Duodenal mucosa (tissue), 2 donors: ENCODE data around the gene ATP11A.

ENCODE experiments used
- H3K27ac ChIP-seq: one replicate; pipeline ENCODE4 v1.7.0; 2013; ENCODE audit warnings: low read depth, low read length
- H3K27me3 ChIP-seq, 2 donors: one replicate each; pipeline ENCODE4 v1.7.0; 2013; ENCODE audit warnings: low read length in 2 of 2, control low read depth in 1 of 2; ENCODE audit not compliant: insufficient read depth in 2 of 2, control insufficient read depth in 1 of 2
- H3K36me3 ChIP-seq, 2 donors: one replicate each; pipeline ENCODE4 v1.7.0; 2013; ENCODE audit warnings: low read length in 2 of 2, control low read depth in 1 of 2; ENCODE audit not compliant: insufficient read depth in 2 of 2, control insufficient read depth in 1 of 2
- H3K4me1 ChIP-seq, 2 donors: one replicate each; pipeline ENCODE4 v1.7.0; 2013; ENCODE audit warnings: low read length in 2 of 2, control low read depth in 1 of 2; ENCODE audit not compliant: insufficient read depth in 2 of 2, control insufficient read depth in 1 of 2
- H3K4me3 ChIP-seq, 2 donors: one replicate each; pipeline ENCODE4 v1.7.0; 2013; ENCODE audit warnings: low read length in 2 of 2, low read depth in 1 of 2
- H3K9ac ChIP-seq, 2 donors: one replicate each; pipeline ENCODE4 v1.7.0; 2013; ENCODE audit warnings: low read length in 2 of 2, low read depth in 1 of 2
- H3K9me3 ChIP-seq, 2 donors: one replicate each; pipeline ENCODE4 v1.7.0; 2013; ENCODE audit warnings: low read length in 2 of 2, control low read depth in 1 of 2; ENCODE audit not compliant: control insufficient read depth in 1 of 2

ATP11A gene

GRCh38 chr13:112651750-112652511 lies 37.9 kb upstream of the ATP11A start:
- no peaks in the 10 kb centered on the region for H3K27me3 ChIP-seq
- no peak overlapping the region for H3K27ac ChIP-seq
- H3K9ac ChIP-seq = no peak overlapping the region
- H3K4me1 ChIP-seq = no peaks in the 10 kb centered on the region
- H3K4me3 ChIP-seq = no peak overlapping the region
- no peaks in the 10 kb centered on the region for H3K36me3 ChIP-seq
- H3K9me3 ChIP-seq = no peaks in the 10 kb centered on the region

GRCh38 chr13:112652512-112653070 lies 37.2 kb upstream of the ATP11A start:
- H3K4me3 ChIP-seq = no peak overlapping the region
- H3K9me3 ChIP-seq = no peaks in the 10 kb centered on the region
- no peak overlapping the region for H3K9ac ChIP-seq
- H3K36me3 ChIP-seq = no peaks in the 10 kb centered on the region
- no peaks in the 10 kb centered on the region for H3K27me3 ChIP-seq
- no peaks in the 10 kb centered on the region for H3K4me1 ChIP-seq
- no peak overlapping the region for H3K27ac ChIP-seq

GRCh38 chr13:112653071-112653470 lies 36.8 kb upstream of the ATP11A start:
- H3K4me3 ChIP-seq = no peak overlapping the region
- H3K27ac ChIP-seq = no peak overlapping the region

GRCh38 chr13:112655913-112656312 lies 33.9 kb upstream of the ATP11A start:
- H3K4me3 ChIP-seq = no peak overlapping the region
- H3K9ac ChIP-seq = no peak overlapping the region
- no peak overlapping the region for H3K27ac ChIP-seq
- H3K36me3 ChIP-seq = no peaks in the 10 kb centered on the region
- H3K9me3 ChIP-seq = no peaks in the 10 kb centered on the region
- H3K27me3 ChIP-seq = no peaks in the 10 kb centered on the region
- H3K4me1 ChIP-seq = peaks cover 0 to 8% of the 10 kb centered on the region in 2 donors

More at GRCh38 chr13:112653071-112653470, 36.8 kb upstream of the ATP11A start:
- no peaks in the 10 kb centered on the region for H3K36me3 ChIP-seq
- H3K9me3 ChIP-seq = no peaks in the 10 kb centered on the region
- no peaks in the 10 kb centered on the region for H3K4me1 ChIP-seq
- no peak overlapping the region for H3K9ac ChIP-seq
- H3K27me3 ChIP-seq = no peaks in the 10 kb centered on the region

- Histone ChIP-seq H3K9ac (no peak overlapping the region), H3K36me3 (no peaks in the 10 kb centered on the region), H3K4me1 (peaks cover 0 to 8% of the 10 kb centered on the region in 2 donors), H3K4me3 (no peak overlapping the region), H3K9me3 (no peaks in the 10 kb centered on the region), H3K27me3 (no peaks in the 10 kb centered on the region), H3K27ac (no peak overlapping the region)
Measured at GRCh38 chr13:112657850-112658445, 31.9 kb upstream of the ATP11A start.

- no peaks in the 10 kb centered on the region for H3K36me3 ChIP-seq
- peaks cover 0 to 8% of the 10 kb centered on the region in 2 donors for H3K4me1 ChIP-seq
- no peak overlapping the region for H3K4me3 ChIP-seq
- H3K27ac ChIP-seq = no peak overlapping the region
- no peak overlapping the region for H3K9ac ChIP-seq
- H3K9me3 ChIP-seq = no peaks in the 10 kb centered on the region
- no peaks in the 10 kb centered on the region for H3K27me3 ChIP-seq
Measured at GRCh38 chr13:112658808-112659207, 31.0 kb upstream of the ATP11A start.

GRCh38 chr13:112661291-112661690 lies 28.5 kb upstream of the ATP11A start:
- Histone ChIP-seq H3K4me3 (no peak overlapping the region), H3K9ac (no peak overlapping the region)

GRCh38 chr13:112664501-112665203 lies 25.2 kb upstream of the ATP11A start:
- H3K36me3 ChIP-seq = no peaks in the 10 kb centered on the region
- no peaks in the 10 kb centered on the region for H3K9me3 ChIP-seq
- peaks cover 0 to 10% of the 10 kb centered on the region in 2 donors for H3K27me3 ChIP-seq
- H3K27ac ChIP-seq = no peak overlapping the region
- no peaks in the 10 kb centered on the region for H3K4me1 ChIP-seq
- no peak overlapping the region for H3K9ac ChIP-seq
- no peak overlapping the region for H3K4me3 ChIP-seq

More at GRCh38 chr13:112661291-112661690, 28.5 kb upstream of the ATP11A start:
- Histone ChIP-seq H3K27ac (no peak overlapping the region), H3K9me3 (no peaks in the 10 kb centered on the region), H3K27me3 (peaks cover 0 to 10% of the 10 kb centered on the region in 2 donors), H3K36me3 (no peaks in the 10 kb centered on the region), H3K4me1 (peaks cover 0 to 8% of the 10 kb centered on the region in 2 donors)

- no peak overlapping the region for H3K27ac ChIP-seq
- no peaks in the 10 kb centered on the region for H3K9me3 ChIP-seq
- H3K27me3 ChIP-seq = peaks cover 0 to 10% of the 10 kb centered on the region in 2 donors
- H3K9ac ChIP-seq = no peak overlapping the region
- no peaks in the 10 kb centered on the region for H3K36me3 ChIP-seq
- no peak overlapping the region for H3K4me3 ChIP-seq
- H3K4me1 ChIP-seq = no peaks in the 10 kb centered on the region
Measured at GRCh38 chr13:112668924-112669323, 20.9 kb upstream of the ATP11A start.
